T-helper 2 cell treated with Interferon-gamma antibody and Interleukin-4, amounts not matched to agents 100 ng/mL and 5 ng/mL, for 36 hours (primary cell): ENCODE data around the gene CNOT3. TPM values are rescaled to one million over a fixed set of nuclear protein-coding genes. Genes with fewer than 3 reads are reported as not detected.

ENCODE experiments used
- intact Hi-C: fragments of 100-400 bp; cut with micrococcal nuclease; formaldehyde crosslinking; loops from one replicate; pipeline ENCODE4 v1.15.1; 2023
- total RNA-seq: library from RNA; stranded (reverse); gene quantifications from 2 replicates; pipeline ENCODE4 v1.2.3, GENCODE V29; 2022

Gene CNOT3
- total RNA-seq, 1 donor from 2014 or later = 61.0 TPM

GRCh38 chr19:54115109-54116063, 22.2 kb upstream of the CNOT3 start, which contains the start of the genes PRPF31 and TFPT:
PRPF31 (plus strand) TSS chr19:54115754; CDS start chr19:54118279, 2,525 bp downstream.
TFPT (minus strand) TSS chr19:54115657; CDS start chr19:54115269, 388 bp downstream.
- intact Hi-C loops = loop anchor here (1.0 to 2.0 kb wide), 6 partner anchors 13 to 247 kb away; partner anchors contain the start of genes CNOT3, LENG1, MBOAT7 and NDUFA3

DNA sequence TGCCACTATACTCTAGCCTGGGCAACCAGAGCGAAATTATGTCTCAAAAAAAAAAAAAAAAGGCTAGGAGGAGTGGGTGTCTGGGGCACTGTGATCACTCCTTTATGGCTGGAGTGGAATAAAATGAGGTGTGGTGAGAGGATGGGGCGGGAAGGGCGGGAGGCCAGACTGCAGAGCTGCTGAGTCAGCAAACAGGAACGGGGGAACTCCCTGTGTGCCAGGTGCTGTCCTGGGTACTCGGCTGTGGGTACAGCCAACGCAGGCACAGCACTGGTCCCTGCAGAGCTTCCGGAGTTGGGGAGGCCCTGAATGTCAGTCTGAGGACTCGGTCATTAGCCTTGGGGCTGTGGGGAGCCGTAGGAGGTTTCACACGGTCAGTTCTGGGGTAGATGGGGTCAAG, 16.3 kb upstream of the CNOT3 start:
- intact Hi-C loops = no loop called here

- intact Hi-C loops = no loop called here
These were observed 13.9 kb upstream of the CNOT3 start for GRCh38 chr19:54123682-54124081.

DNA sequence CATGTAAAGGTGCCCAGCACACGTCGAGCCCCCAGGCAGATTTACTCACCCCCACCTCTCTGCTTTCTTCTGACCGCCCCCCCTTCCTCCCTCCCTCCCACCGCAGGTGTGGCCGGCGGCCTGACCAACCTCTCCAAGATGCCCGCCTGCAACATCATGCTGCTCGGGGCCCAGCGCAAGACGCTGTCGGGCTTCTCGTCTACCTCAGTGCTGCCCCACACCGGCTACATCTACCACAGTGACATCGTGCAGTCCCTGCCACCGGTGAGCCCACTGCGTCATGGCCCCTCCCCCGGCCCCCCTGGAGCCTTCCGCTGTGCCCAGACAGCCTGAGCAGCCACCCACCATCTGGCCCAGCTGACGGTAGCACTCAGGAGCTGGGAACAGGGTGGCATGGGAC, 13.2 kb upstream of the CNOT3 start:
- intact Hi-C loops = no loop called here

GRCh38 chr19:54125713-54126112, 11.8 kb upstream of the CNOT3 start:
- intact Hi-C loops = no loop called here

GRCh38 chr19:54127688-54128440, 9.7 kb upstream of the CNOT3 start:
- intact Hi-C loops = no loop called here

GRCh38 chr19:54128441-54128725, 9.2 kb upstream of the CNOT3 start:
- intact Hi-C loops = no loop called here

DNA sequence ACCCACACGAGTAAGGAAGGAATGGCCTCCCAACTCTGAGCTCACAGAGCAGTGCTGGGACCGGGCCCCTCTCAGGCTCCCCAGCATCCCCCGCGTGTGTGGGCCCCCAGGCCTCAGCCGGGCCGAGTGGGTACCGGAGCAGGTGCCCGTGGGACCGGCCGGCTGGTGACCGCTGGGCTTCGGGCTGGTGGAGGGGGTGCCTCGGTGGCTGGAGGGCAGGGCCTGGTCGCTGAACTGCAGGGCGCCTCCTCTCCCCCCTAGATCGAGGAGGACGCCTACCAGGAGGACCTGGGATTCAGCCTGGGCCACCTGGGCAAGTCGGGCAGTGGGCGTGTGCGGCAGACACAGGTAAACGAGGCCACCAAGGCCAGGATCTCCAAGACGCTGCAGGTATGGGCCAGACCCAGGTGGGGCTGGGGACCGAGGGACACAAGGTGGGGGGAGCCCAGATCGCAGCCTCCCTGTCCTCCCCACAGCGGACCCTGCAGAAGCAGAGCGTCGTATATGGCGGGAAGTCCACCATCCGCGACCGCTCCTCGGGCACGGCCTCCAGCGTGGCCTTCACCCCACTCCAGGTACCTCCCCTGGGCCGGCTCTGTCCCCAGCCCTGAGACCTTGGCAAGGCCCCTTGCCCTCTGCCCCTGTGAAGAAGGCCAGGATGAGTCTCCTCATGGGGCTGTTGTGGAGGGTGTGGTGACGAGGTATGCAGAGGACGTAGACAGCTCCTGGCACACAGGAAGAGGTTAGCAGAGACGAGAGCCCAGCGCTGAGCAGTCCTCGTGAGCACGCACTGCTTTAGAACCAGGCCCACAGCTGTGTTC, 8.6 kb upstream of the CNOT3 start:
- intact Hi-C loops = no loop called here

DNA sequence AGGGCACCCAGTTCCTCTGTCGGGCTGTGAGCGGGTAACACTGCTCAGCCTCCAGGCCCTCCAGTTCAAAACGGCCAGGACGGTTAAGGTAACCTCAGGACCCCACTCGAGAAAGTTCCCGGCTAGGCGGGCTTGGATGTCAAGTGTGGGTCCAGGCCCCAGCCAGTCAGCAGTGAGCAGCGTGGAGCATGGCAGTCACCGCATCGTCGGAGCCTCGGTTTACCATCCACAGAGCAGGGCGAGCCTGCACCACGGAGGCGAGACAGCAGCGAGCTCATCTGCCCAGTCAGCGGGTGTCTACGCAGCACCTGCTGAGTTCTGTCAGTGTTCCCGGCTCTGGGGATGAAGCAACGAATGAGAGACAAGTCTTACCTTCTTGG, 8.0 kb upstream of the CNOT3 start:
- intact Hi-C loops = no loop called here

DNA sequence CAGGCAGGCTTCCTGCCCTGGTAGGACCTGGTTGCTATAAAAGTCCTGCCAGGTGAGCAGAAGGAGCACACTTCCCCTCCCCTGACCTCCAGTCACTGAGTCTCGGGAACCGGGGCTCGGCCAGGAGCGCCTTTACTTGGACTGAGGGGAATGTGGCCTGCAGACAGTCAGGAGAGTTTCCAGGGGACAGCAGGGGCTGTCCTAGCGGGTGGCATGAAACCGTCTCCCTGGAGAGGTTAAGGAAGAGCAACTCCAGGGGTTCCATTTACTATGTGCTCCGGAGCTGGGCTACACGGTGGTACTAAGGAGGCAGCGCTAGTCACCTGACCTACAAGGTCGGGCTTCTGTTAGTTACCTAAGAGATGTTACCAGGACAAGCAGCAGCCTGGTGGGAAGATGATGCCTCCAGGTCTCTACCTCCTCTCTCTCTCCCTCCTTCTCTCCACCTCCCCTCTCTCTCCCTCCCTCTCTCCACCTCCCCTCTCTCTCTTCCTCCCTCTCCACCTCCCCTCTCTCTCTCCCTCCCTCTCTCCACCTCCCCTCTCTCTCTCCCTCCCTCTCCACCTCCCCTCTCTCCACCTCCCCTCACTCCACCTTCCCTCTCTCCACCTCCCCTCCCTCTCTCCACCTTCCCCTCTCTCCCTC, 4.1 kb upstream of the CNOT3 start:
- intact Hi-C loops = loop anchor here (10.0 kb wide), 1 partner anchor 1341 kb away; the partner anchor contains the start of gene ZNF628

DNA sequence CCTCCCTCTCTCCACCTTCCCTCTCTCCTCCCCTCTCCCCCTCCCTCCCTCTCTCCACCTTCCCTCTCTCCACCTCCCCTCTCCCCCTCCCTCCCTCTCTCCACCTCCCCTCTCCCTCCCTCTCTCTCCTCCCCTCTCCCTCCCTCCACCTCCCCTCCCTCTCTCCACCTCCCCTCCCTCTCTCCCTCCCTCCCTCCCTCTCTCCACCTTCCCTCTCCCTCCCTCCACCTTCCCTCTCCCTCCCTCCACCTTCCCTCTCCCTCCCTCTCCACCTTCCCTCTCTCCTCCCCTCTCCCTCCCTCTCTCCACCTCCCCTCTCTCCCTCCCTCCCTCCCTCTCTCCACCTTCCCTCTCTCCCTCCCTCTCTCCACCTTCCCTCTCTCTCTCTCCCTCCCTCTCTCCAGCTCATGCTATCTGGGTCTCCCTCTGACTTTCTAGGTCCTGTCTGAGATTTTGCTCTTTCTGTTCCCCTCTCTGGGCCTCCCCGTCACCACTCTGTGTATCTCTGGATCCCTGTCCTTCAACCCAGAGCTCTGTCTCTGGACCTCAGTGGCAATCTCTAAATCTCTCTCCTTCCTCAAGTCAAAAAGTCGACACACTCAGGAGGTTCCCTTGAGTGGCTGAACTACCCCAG, 3.5 kb upstream of the CNOT3 start:
- intact Hi-C loops = loop anchor here (10.0 kb wide), 1 partner anchor 1341 kb away; the partner anchor contains the start of gene ZNF628

- intact Hi-C loops = loop anchor here (2.0 to 10.0 kb wide), 5 partner anchors 65 to 1339 kb away; partner anchors contain the start of genes LENG9, PPP1R12C, RPS9 and ZNF628
These were observed 1.3 kb upstream of the CNOT3 start for GRCh38 chr19:54136086-54136863.

GRCh38 chr19:54136864-54137698, 481 bp upstream of the CNOT3 start:
- intact Hi-C loops = loop anchor here (1.0 to 10.0 kb wide), 10 partner anchors 22 to 1338 kb away; partner anchors contain the start of genes LENG1, LENG8, LENG9 and NDUFA3

GRCh38 chr19:54138489-54139256, 1.1 kb downstream of the CNOT3 start:
- intact Hi-C loops = loop anchor here (5.0 to 10.0 kb wide), 2 partner anchors 324 to 1336 kb away; partner anchors contain the start of genes LENG9 and ZNF628

- intact Hi-C loops = no loop called here
These were observed 3.8 kb downstream of the CNOT3 start for GRCh38 chr19:54141356-54141755.

- intact Hi-C loops = no loop called here
These were observed 4.7 kb downstream of the CNOT3 start for GRCh38 chr19:54142166-54142780.
